Prostate gland (tissue), 2 donors: ENCODE data around the gene ANXA1. TPM values are rescaled to one million over a fixed set of nuclear protein-coding genes. Genes with fewer than 3 reads are reported as not detected.

Experiments used
- DNase-seq: peaks from one replicate; pipeline ENCODE4 v3.0.0-alpha.2; 2019; ENCODE audit warnings: low spot score
- H3K27ac ChIP-seq, 2 donors: fragments of 200-600 bp; sonication (generic); 2 replicates each; pipeline ENCODE4 v1.5.1; 2017 to 2019
- H3K27me3 ChIP-seq: fragments of 200-600 bp; sonication (generic); replicated peaks from 2 replicates; pipeline ENCODE4 v1.5.1; 2019; ENCODE audit not compliant: insufficient read depth
- H3K36me3 ChIP-seq, 2 donors: fragments of 200-600 bp; sonication (generic); 1 replicate in 1 of 2; 2 replicates in 1 of 2; pipeline versions ENCODE4 v1.5.1 to v1.8.1; 2017 to 2019
- H3K4me1 ChIP-seq: fragments of 200-600 bp; sonication (generic); replicated peaks from 2 replicates; pipeline ENCODE4 v1.5.1; 2019
- H3K4me3 ChIP-seq, 2 donors: fragments of 200-600 bp; sonication (generic); 2 replicates each; pipeline ENCODE4 v1.5.1; 2017 to 2019
- H3K9me3 ChIP-seq: fragments of 200-600 bp; sonication (generic); 2 replicates; pipeline ENCODE4 v1.5.1; 2017
- POLR2A ChIP-seq: fragments of 450-650 bp; IDR thresholded peaks from one replicate; pipeline ENCODE4 v1.6.1; 2016; ENCODE audit warnings: antibody characterized with exemption, mild to moderate bottlenecking
- POLR2AphosphoS5 ChIP-seq: sonication (generic); formaldehyde crosslinking; IDR thresholded peaks from one replicate; pipeline ENCODE4 v1.6.1; 2017; ENCODE audit warnings: antibody characterized with exemption
- WGBS: methylation state at CpG from one replicate; pipeline ENCODE4 v1.1.5; 2018; 5-methylcytosine and 5-hydroxymethylcytosine counted together
- intact Hi-C: fragments of 100-400 bp; cut with DNase I; formaldehyde crosslinking; loops from one replicate; pipeline ENCODE4 v1.14.2; 2022
- total RNA-seq, 2 donors: library from RNA; depleted of rRNA; stranded (reverse); fragments of >200 nt; gene quantifications; one replicate each; pipeline ENCODE4 v1.1.0, GENCODE V29; 2016
- TF ChIP-seq, protein P1 (sequence below), 4 experiments: fragments of 200-600 bp in 2 of 4; fragments of 450-650 bp in 2 of 4; sonication (generic) in 2 of 4; IDR thresholded peaks; 1 replicate in 3 of 4; 2 replicates in 1 of 4; pipeline ENCODE4 v1.5.1; 2016 to 2019; ENCODE audit warnings: antibody characterized with exemption in 4 of 4, mild to moderate bottlenecking in 2 of 4, moderate library complexity in 2 of 4

Gene ANXA1
- total RNA-seq, 2 donors from 2014 or later, result 65.3 to 341 TPM

DNA sequence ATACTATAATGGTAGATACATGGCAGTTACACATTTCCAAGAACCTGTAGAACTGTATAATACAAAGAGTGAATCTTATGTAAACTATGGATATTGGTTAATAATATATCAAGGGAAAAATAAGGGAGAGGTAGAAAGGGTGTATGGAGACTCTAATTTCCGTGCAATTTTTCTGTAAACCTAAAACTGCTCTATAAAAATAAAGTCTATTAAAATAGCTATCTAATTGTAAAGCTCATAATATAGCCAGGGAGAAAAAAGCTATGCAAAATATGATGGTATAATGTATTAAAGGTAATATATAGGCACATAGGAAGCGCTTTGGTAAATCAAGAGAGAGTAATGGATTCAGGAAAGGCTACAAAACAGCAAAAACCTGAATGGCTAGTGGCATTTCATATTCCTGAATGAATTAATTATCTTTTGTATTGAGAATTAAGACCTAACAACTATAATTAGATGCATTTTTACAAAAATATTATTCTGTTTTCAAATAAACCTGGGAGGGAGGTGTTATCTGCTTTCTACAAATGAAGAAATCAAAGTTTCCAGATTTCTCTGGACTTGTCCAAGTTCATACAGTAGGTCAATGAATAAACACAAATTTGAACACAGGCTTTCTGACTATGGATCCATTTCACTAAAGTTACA, 22.8 kb downstream of the ANXA1 start:
- Histone ChIP-seq H3K4me1 (peaks cover 2% of the 10 kb centered on the region), H3K36me3 (no peaks in the 10 kb centered on the region), H3K4me3 (no peak overlapping the region), H3K27ac (no peak overlapping the region), H3K27me3 (no peaks in the 10 kb centered on the region), H3K9me3 (no peaks in the 10 kb centered on the region)
- 84% methylated on average over 2 of the region's 2 CpGs for WGBS
- no peak for DNase-seq
- TF ChIP-seq, protein P1, sequence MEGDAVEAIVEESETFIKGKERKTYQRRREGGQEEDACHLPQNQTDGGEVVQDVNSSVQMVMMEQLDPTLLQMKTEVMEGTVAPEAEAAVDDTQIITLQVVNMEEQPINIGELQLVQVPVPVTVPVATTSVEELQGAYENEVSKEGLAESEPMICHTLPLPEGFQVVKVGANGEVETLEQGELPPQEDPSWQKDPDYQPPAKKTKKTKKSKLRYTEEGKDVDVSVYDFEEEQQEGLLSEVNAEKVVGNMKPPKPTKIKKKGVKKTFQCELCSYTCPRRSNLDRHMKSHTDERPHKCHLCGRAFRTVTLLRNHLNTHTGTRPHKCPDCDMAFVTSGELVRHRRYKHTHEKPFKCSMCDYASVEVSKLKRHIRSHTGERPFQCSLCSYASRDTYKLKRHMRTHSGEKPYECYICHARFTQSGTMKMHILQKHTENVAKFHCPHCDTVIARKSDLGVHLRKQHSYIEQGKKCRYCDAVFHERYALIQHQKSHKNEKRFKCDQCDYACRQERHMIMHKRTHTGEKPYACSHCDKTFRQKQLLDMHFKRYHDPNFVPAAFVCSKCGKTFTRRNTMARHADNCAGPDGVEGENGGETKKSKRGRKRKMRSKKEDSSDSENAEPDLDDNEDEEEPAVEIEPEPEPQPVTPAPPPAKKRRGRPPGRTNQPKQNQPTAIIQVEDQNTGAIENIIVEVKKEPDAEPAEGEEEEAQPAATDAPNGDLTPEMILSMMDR (IDR thresholded peaks at IDR 0.05), result no peak
- TF ChIP-seq POLR2AphosphoS5, result no peak
- no peak for TF ChIP-seq POLR2A
- intact Hi-C loops, result no loop called here

DNA sequence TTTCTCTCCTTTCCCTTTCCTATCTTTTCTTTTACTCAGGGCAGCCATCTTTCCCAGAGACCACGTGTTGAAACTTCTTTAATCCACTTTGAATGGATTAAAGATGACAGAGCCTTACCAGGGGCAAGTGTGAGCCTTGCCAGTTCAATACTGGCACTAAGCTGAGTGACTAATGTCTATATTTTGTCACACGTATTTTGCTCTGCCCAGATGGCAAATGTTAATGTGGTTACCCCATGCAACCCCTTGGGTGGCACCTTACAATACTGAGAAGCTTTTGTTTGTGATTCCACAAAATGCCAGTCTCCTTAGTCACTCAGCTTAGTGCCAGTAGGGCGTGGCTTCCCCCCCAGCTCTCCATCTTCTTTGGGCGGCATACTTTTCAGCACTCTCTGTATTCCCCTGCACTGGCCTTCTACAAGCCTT, 24.8 kb downstream of the ANXA1 start:
- Histone ChIP-seq H3K36me3 (no peaks in the 10 kb centered on the region), H3K27me3 (no peaks in the 10 kb centered on the region), H3K4me1 (peaks cover 2% of the 10 kb centered on the region), H3K4me3 (no peak overlapping the region), H3K9me3 (no peaks in the 10 kb centered on the region), H3K27ac (no peak overlapping the region)
- TF ChIP-seq POLR2AphosphoS5, result no peak
- DNase-seq, result no peak
- 73% methylated on average over 4 of the region's 4 CpGs for WGBS
- intact Hi-C loops, result no loop called here

DNA sequence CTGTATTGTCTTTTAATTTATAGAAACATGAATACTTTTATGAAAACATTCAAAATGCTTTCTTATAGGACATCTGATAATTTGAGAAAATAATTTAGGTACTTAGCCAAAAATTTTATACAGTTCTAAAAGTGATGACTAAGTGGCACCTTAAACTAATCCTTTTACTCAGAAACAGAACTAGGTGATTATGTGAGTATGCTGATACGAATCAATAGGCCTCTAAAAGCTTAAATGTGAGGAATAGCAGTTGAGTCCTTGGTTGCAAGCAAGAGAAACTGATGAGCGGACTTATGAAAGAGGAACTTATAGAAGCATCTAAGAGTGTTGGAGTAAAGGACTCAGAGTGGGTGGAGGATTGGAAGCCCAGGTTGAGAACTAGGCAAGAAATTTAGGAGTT, 26.4 kb downstream of the ANXA1 start:
- H3K4me1 ChIP-seq, result peaks cover 2% of the 10 kb centered on the region
- no peak overlapping the region for H3K27ac ChIP-seq
- no peak overlapping the region for H3K4me3 ChIP-seq
- no peaks in the 10 kb centered on the region for H3K27me3 ChIP-seq
- H3K9me3 ChIP-seq, result no peaks in the 10 kb centered on the region
- no peaks in the 10 kb centered on the region for H3K36me3 ChIP-seq
- WGBS, result 67% methylated on average over 2 of the region's 2 CpGs
- no peak for DNase-seq
- intact Hi-C loops, result no loop called here
- TF ChIP-seq, protein P1 (IDR thresholded peaks at IDR 0.05), result no peak
- TF ChIP-seq POLR2A, result no peak
- no peak for TF ChIP-seq POLR2AphosphoS5

DNA sequence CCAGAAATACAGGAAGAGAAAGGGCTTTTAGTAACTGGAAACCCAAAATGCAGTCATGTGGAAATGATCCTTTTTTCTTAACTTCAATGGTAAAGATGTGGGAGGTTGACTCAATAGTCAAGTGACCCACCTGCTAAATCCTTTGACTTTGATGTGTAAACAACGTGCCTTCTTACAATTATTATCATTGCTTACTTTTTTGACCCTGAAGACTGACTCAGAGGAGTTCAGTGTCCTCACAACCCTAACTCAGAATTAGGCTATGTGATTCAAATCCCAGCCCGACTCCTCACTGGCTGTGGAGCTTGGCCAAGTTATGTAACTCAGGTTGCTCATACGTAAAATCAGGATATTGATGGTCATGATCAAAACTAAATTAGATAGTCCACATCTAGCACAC, 27.9 kb downstream of the ANXA1 start:
- WGBS, result 50% methylated on average over 3 of the region's 3 CpGs
- intact Hi-C loops, result no loop called here

DNA sequence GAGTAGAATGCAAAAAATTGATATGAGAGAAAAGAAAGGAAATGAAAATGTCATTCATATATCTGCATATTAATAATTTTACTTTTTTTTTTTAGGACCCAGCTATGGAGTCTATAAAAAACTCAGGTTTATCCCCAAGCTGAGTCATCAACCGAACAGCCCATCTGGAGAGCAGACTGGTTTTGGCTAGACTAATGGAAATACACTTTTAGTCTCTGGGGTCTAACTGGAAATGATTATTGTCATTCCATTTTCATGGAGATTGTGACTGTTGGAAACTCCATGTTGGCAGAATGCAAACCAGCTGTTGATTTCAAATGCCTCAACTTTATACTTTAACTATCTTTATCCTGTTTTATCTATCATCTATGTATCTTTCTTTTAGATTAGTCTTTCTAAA, 28.7 kb downstream of the ANXA1 start:
- intact Hi-C loops, result loop anchor here (5.0 to 10.0 kb wide), 2 partner anchors 73 to 306 kb away; no protein-coding TSS in a partner anchor
- H3K36me3 ChIP-seq, result no peaks in the 10 kb centered on the region
- peaks cover 2% of the 10 kb centered on the region for H3K4me1 ChIP-seq
- H3K9me3 ChIP-seq, result no peaks in the 10 kb centered on the region
- H3K27ac ChIP-seq, result no peak overlapping the region
- WGBS, result 60% methylated on average over 1 of the region's 1 CpG
- TF ChIP-seq POLR2AphosphoS5, result no peak
- TF ChIP-seq, protein P1 (IDR thresholded peaks at IDR 0.05), result no peak
- TF ChIP-seq POLR2A, result no peak
- H3K27me3 ChIP-seq, result no peaks in the 10 kb centered on the region
- no peak for DNase-seq
- no peak overlapping the region for H3K4me3 ChIP-seq

More for the DNA sequence above, 27.9 kb downstream of the ANXA1 start:
- no peak overlapping the region for H3K4me3 ChIP-seq
- TF ChIP-seq POLR2A, result no peak
- TF ChIP-seq POLR2AphosphoS5, result no peak
- TF ChIP-seq, protein P1 (IDR thresholded peaks at IDR 0.05), result no peak
- no peaks in the 10 kb centered on the region for H3K9me3 ChIP-seq
- no peaks in the 10 kb centered on the region for H3K27me3 ChIP-seq
- peaks cover 2% of the 10 kb centered on the region for H3K4me1 ChIP-seq
- no peak overlapping the region for H3K27ac ChIP-seq
- H3K36me3 ChIP-seq, result no peaks in the 10 kb centered on the region
- DNase-seq, result no peak
